ENCODE measurements around the gene ATXN1L.
A peak's percentile ranks its signal among the peaks of the same experiment; 100 is the strongest.
"Not testable (repeated sequence)": the region's sequence is repeated elsewhere in the genome, so short reads cannot be mapped to it uniquely, and the experiment has no call there.

Gene ATXN1L

GRCh38 chr16:71852561-71852960 is 6.8 kb downstream of the ATXN1L start:
- no peak for DNase-seq

GRCh38 chr16:71853413-71853812 is 7.6 kb downstream of the ATXN1L start:
- DNase-seq = no peak

- DNase-seq = no peak
These were observed 8.7 kb downstream of the ATXN1L start for GRCh38 chr16:71854369-71854948.

GRCh38 chr16:71855937-71856662 is 10.3 kb downstream of the ATXN1L start:
- peak; percentile 48 for DNase-seq

GRCh38 chr16:71859762-71860521 is 14.2 kb downstream of the ATXN1L start:
- no peak for DNase-seq

GRCh38 chr16:71863995-71864394 is 18.2 kb downstream of the ATXN1L start:
- DNase-seq = no peak

- no peak for DNase-seq
These were observed 19.5 kb downstream of the ATXN1L start for GRCh38 chr16:71865173-71865863.

GRCh38 chr16:71867175-71867574 is 21.4 kb downstream of the ATXN1L start:
- not testable (repeated sequence) for DNase-seq

- DNase-seq = no peak
These were observed 22.2 kb downstream of the ATXN1L start for GRCh38 chr16:71867939-71868338.

- no peak for DNase-seq
These were observed 23.3 kb downstream of the ATXN1L start for GRCh38 chr16:71869089-71869488.

- no peak for DNase-seq
These were observed 25.0 kb downstream of the ATXN1L start for GRCh38 chr16:71870818-71871217.

GRCh38 chr16:71873199-71873598 is 27.4 kb downstream of the ATXN1L start:
- no peak for DNase-seq

GRCh38 chr16:71878911-71879310 is 33.1 kb downstream of the ATXN1L start:
- no peak for DNase-seq

GRCh38 chr16:71880176-71880575 is 34.4 kb downstream of the ATXN1L start:
- DNase-seq = no peak

- peak; percentile 84 for DNase-seq
These were observed 36.9 kb downstream of the ATXN1L start for GRCh38 chr16:71882505-71883167.

GRCh38 chr16:71883168-71883848 is 37.5 kb downstream of the ATXN1L start:
- peak; percentile 60 for DNase-seq

GRCh38 chr16:71883849-71884638 is 38.3 kb downstream of the ATXN1L start, which contains the start of gene ZNF821:
ZNF821 (minus strand) TSS chr16:71884182; CDS start chr16:71879946, 4,236 bp downstream.
- DNase-seq = peak; percentile 81

GRCh38 chr16:71885261-71885650 is 39.5 kb downstream of the ATXN1L start:
- DNase-seq = no peak

GRCh38 chr16:71889147-71889546 is 43.4 kb downstream of the ATXN1L start:
- no peak for DNase-seq

- no peak for DNase-seq
These were observed 48.1 kb downstream of the ATXN1L start for GRCh38 chr16:71893888-71894228.

- DNase-seq = peak; percentile 48
These were observed 48.6 kb downstream of the ATXN1L start for GRCh38 chr16:71894229-71894920.
